Endometrium (tissue), 2 donors: ENCODE data around the gene HDAC10.

Experiments
- FAIRE-seq: peaks from 2 replicates; lab custom pipeline; 2012; peaks lifted over from hg19 to GRCh38; lab: Jason Lieb, UNC
- donor health status: control.
- donor health status: control.

HDAC10 gene

GRCh38 chr22:50250555-50251476, at the start of gene HDAC10:
HDAC10 (minus strand) TSS chr22:50251265; CDS start chr22:50251032, 233 bp downstream.
- no peak for FAIRE-seq

- FAIRE-seq: no peak
These were observed 49.7 kb upstream of the HDAC10 start for GRCh38 chr22:50300620-50301257.

GRCh38 chr22:50299785-50300619, 48.9 kb upstream of the HDAC10 start:
- FAIRE-seq: no peak

GRCh38 chr22:50298937-50299784, 48.1 kb upstream of the HDAC10 start:
- FAIRE-seq: no peak

- FAIRE-seq: no peak
These were observed 47.2 kb upstream of the HDAC10 start for GRCh38 chr22:50298266-50298637.

- no peak for FAIRE-seq
These were observed 46.6 kb upstream of the HDAC10 start for GRCh38 chr22:50297510-50298265.

GRCh38 chr22:50296658-50297490, 45.8 kb upstream of the HDAC10 start:
- no peak for FAIRE-seq

- no peak for FAIRE-seq
These were observed 43.2 kb upstream of the HDAC10 start for GRCh38 chr22:50294319-50294656.

- no peak for FAIRE-seq
These were observed 42.6 kb upstream of the HDAC10 start for GRCh38 chr22:50293441-50294318.

GRCh38 chr22:50292643-50293440, 41.8 kb upstream of the HDAC10 start:
- FAIRE-seq: no peak

GRCh38 chr22:50289942-50290630, 39.0 kb upstream of the HDAC10 start:
- no peak for FAIRE-seq

- FAIRE-seq: no peak
These were observed 38.3 kb upstream of the HDAC10 start for GRCh38 chr22:50289151-50289941.

- no peak for FAIRE-seq
These were observed 36.7 kb upstream of the HDAC10 start for GRCh38 chr22:50287731-50288130.

GRCh38 chr22:50286701-50287318, 35.7 kb upstream of the HDAC10 start:
- FAIRE-seq: no peak

- no peak for FAIRE-seq
These were observed 35.2 kb upstream of the HDAC10 start for GRCh38 chr22:50286275-50286674.

GRCh38 chr22:50285568-50286229, 34.6 kb upstream of the HDAC10 start:
- FAIRE-seq: no peak
